HepG2 (cell line): Measurements from ENCODE around the gene BLVRA. TPM values are rescaled to one million over a fixed set of nuclear protein-coding genes. Genes with fewer than 3 reads are reported as not detected.

ENCODE experiments used
- AHR ChIP-seq: IDR thresholded peaks from 2 replicates; pipeline ENCODE4 v1.6.1; 2018; ENCODE audit warnings: missing genetic modification reagents, missing compliant biosample characterization
- ATM ChIP-seq: fragments of 450-650 bp; IDR thresholded peaks from 2 replicates; pipeline ENCODE4 v1.7.1; 2017; ENCODE audit warnings: mild to moderate bottlenecking, borderline replicate concordance
- EEA1 ChIP-seq: sonication (generic); formaldehyde crosslinking; IDR thresholded peaks from 2 replicates; pipeline ENCODE4 v1.5.1; 2020; ENCODE audit warnings: mild to moderate bottlenecking, missing genetic modification reagents, borderline replicate concordance
- IRX3 ChIP-seq: sonication (generic); formaldehyde crosslinking; IDR thresholded peaks from 2 replicates; pipeline ENCODE4 v1.8.1; 2023; ENCODE audit warnings: mild to moderate bottlenecking, low read depth, missing genetic modification reagents, borderline replicate concordance
- KLF13 ChIP-seq: sonication (generic); formaldehyde crosslinking; IDR thresholded peaks from 2 replicates; pipeline ENCODE4 v1.4.0; 2020; ENCODE audit warnings: mild to moderate bottlenecking, missing genetic modification reagents
- MEIS1 ChIP-seq: sonication (generic); formaldehyde crosslinking; IDR thresholded peaks from 2 replicates; pipeline ENCODE4 v1.9.0; 2021; ENCODE audit warnings: mild to moderate bottlenecking, missing genetic modification reagents, moderate library complexity, borderline replicate concordance
- PAF1 ChIP-seq: IDR thresholded peaks from 2 replicates; pipeline ENCODE4 v1.6.1; 2016; ENCODE audit warnings: missing genetic modification reagents, missing compliant biosample characterization
- RBFOX2 ChIP-seq: fragments of 200-400 bp; formaldehyde crosslinking; IDR thresholded peaks from 2 replicates; pipeline ENCODE4 v1.6.1; 2017; ENCODE audit warnings: low read depth, mild to moderate bottlenecking, low read length
- RCOR2 ChIP-seq: IDR thresholded peaks from 2 replicates; pipeline ENCODE4 v1.6.1; 2016; ENCODE audit warnings: missing biosample characterization, missing genetic modification reagents
- TOPORS ChIP-seq: sonication (generic); formaldehyde crosslinking; IDR thresholded peaks from 2 replicates; pipeline ENCODE4 v1.8.0; 2023; ENCODE audit warnings: mild to moderate bottlenecking, missing genetic modification reagents
- YEATS2 ChIP-seq: sonication (generic); formaldehyde crosslinking; IDR thresholded peaks from 2 replicates; pipeline ENCODE4 v1.4.0; 2020; ENCODE audit warnings: missing genetic modification reagents, borderline replicate concordance
- ZNF83 ChIP-seq: sonication (generic); formaldehyde crosslinking; IDR thresholded peaks from 2 replicates; pipeline ENCODE4 v1.4.0; 2020; ENCODE audit warnings: missing genetic modification reagents, mild to moderate bottlenecking, borderline replicate concordance
- ZSCAN9 ChIP-seq: IDR thresholded peaks from 2 replicates; pipeline ENCODE4 v1.6.1; 2016; ENCODE audit warnings: borderline replicate concordance
- polyA plus RNA-seq, 8 experiments: library from polyadenylated mRNA; depleted of rRNA in 3 of 8; stranded (reverse) in 7 of 8; unstranded in 1 of 8; fragments of >200 nt; fragmentation: Illumina TruSeq in 4 of 8; extraction: Trizol in 4 of 8; gene quantifications; 2 replicates each; pipeline versions ENCODE4 v1.2.1 to v1.2.3, GENCODE V29; 2011 to 2016; ENCODE audit warnings: low read depth in 4 of 8, missing spikeins in 1 of 8, mixed read lengths in 1 of 8; ENCODE audit not compliant: insufficient read depth in 1 of 8
- total RNA-seq, 5 experiments: library from RNA; depleted of rRNA; stranded (reverse); fragments of >200 nt; fragmentation: Illumina TruSeq; extraction: Trizol; gene quantifications; 2 replicates each; pipeline ENCODE4 v1.2.3, GENCODE V29; 2016; ENCODE audit warnings: low read depth in 1 of 5
- TF ChIP-seq, protein P1 (sequence below): sonication (generic); formaldehyde crosslinking; IDR thresholded peaks from 2 replicates; pipeline ENCODE4 v1.9.0; 2021; ENCODE audit warnings: mild to moderate bottlenecking, missing genetic modification reagents
- TF ChIP-seq, protein P2 (sequence below): sonication (generic); formaldehyde crosslinking; IDR thresholded peaks from 2 replicates; pipeline ENCODE4 v1.8.0; 2022; ENCODE audit warnings: mild to moderate bottlenecking, missing genetic modification reagents; ENCODE audit not compliant: insufficient replicate concordance
- TF ChIP-seq, protein P3 (sequence below): sonication (generic); formaldehyde crosslinking; IDR thresholded peaks from 2 replicates; pipeline ENCODE4 v1.5.1; 2020; ENCODE audit warnings: mild to moderate bottlenecking, missing genetic modification reagents, borderline replicate concordance

BLVRA gene
- total and polyA plus RNA-seq, 2 of the 13 experiments (the other 11 are each of a cell fraction or from before 2014, with no cell fraction given), result 39.2 to 64.2 TPM

DNA sequence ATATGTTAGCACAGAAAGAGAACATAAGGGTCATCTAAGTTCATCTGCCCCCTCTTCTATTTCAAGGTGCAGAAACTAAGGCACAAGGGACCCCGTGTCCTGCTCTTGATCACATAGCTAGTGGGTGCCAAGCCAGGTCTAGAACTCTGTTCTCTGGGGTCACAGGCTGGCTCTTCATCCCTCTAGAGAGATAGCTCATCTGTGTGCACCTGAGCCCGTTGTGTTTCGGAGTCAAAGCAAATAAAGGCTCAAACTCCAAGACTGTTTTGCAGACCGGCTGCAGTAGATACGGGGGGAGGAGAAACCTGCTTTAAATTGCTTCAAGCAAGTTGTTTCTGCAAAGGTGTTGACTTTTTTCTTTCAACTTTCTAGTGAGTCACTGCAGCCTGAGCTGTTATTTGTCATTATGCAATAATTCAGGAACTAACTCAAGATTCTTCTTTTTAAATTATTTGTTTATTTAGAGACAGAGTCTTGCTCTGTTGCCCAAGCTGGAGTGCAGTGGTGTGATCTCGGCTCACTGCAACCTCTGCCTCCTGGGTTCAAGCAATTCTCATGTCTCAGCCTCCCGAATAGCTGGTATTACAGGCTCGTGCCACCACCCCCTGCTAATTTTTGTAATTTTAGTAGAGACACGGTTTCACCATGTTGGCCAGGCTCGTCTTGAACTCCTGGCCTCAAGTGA, 6.5 kb downstream of the BLVRA start (continued):
- TF ChIP-seq, protein P1, sequence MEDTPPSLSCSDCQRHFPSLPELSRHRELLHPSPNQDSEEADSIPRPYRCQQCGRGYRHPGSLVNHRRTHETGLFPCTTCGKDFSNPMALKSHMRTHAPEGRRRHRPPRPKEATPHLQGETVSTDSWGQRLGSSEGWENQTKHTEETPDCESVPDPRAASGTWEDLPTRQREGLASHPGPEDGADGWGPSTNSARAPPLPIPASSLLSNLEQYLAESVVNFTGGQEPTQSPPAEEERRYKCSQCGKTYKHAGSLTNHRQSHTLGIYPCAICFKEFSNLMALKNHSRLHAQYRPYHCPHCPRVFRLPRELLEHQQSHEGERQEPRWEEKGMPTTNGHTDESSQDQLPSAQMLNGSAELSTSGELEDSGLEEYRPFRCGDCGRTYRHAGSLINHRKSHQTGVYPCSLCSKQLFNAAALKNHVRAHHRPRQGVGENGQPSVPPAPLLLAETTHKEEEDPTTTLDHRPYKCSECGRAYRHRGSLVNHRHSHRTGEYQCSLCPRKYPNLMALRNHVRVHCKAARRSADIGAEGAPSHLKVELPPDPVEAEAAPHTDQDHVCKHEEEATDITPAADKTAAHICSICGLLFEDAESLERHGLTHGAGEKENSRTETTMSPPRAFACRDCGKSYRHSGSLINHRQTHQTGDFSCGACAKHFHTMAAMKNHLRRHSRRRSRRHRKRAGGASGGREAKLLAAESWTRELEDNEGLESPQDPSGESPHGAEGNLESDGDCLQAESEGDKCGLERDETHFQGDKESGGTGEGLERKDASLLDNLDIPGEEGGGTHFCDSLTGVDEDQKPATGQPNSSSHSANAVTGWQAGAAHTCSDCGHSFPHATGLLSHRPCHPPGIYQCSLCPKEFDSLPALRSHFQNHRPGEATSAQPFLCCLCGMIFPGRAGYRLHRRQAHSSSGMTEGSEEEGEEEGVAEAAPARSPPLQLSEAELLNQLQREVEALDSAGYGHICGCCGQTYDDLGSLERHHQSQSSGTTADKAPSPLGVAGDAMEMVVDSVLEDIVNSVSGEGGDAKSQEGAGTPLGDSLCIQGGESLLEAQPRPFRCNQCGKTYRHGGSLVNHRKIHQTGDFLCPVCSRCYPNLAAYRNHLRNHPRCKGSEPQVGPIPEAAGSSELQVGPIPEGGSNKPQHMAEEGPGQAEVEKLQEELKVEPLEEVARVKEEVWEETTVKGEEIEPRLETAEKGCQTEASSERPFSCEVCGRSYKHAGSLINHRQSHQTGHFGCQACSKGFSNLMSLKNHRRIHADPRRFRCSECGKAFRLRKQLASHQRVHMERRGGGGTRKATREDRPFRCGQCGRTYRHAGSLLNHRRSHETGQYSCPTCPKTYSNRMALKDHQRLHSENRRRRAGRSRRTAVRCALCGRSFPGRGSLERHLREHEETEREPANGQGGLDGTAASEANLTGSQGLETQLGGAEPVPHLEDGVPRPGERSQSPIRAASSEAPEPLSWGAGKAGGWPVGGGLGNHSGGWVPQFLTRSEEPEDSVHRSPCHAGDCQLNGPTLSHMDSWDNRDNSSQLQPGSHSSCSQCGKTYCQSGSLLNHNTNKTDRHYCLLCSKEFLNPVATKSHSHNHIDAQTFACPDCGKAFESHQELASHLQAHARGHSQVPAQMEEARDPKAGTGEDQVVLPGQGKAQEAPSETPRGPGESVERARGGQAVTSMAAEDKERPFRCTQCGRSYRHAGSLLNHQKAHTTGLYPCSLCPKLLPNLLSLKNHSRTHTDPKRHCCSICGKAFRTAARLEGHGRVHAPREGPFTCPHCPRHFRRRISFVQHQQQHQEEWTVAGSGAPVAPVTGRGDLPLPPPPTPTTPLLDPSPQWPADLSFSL (CRISPR knock-in tag), result no peak
- peak; percentile 61; the same call in 1 of the 2 replicates for TF ChIP-seq ZSCAN9 (CRISPR knock-in tag)
- no peak for TF ChIP-seq MEIS1 (CRISPR knock-in tag)
- TF ChIP-seq AHR (CRISPR knock-in tag), result no peak
- TF ChIP-seq, protein P2, sequence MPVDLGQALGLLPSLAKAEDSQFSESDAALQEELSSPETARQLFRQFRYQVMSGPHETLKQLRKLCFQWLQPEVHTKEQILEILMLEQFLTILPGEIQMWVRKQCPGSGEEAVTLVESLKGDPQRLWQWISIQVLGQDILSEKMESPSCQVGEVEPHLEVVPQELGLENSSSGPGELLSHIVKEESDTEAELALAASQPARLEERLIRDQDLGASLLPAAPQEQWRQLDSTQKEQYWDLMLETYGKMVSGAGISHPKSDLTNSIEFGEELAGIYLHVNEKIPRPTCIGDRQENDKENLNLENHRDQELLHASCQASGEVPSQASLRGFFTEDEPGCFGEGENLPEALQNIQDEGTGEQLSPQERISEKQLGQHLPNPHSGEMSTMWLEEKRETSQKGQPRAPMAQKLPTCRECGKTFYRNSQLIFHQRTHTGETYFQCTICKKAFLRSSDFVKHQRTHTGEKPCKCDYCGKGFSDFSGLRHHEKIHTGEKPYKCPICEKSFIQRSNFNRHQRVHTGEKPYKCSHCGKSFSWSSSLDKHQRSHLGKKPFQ (CRISPR knock-in tag), result peak; percentile 74
- no peak for TF ChIP-seq TOPORS
- TF ChIP-seq KLF13, result no peak
- no peak for TF ChIP-seq ZNF83 (CRISPR knock-in tag)
- TF ChIP-seq RBFOX2, result no peak
- no peak for TF ChIP-seq ATM
- peak; percentile 59; the same call in 1 of the 2 replicates for TF ChIP-seq RCOR2 (CRISPR knock-in tag)
- TF ChIP-seq YEATS2 (CRISPR knock-in tag), result no peak
- TF ChIP-seq, protein P3, sequence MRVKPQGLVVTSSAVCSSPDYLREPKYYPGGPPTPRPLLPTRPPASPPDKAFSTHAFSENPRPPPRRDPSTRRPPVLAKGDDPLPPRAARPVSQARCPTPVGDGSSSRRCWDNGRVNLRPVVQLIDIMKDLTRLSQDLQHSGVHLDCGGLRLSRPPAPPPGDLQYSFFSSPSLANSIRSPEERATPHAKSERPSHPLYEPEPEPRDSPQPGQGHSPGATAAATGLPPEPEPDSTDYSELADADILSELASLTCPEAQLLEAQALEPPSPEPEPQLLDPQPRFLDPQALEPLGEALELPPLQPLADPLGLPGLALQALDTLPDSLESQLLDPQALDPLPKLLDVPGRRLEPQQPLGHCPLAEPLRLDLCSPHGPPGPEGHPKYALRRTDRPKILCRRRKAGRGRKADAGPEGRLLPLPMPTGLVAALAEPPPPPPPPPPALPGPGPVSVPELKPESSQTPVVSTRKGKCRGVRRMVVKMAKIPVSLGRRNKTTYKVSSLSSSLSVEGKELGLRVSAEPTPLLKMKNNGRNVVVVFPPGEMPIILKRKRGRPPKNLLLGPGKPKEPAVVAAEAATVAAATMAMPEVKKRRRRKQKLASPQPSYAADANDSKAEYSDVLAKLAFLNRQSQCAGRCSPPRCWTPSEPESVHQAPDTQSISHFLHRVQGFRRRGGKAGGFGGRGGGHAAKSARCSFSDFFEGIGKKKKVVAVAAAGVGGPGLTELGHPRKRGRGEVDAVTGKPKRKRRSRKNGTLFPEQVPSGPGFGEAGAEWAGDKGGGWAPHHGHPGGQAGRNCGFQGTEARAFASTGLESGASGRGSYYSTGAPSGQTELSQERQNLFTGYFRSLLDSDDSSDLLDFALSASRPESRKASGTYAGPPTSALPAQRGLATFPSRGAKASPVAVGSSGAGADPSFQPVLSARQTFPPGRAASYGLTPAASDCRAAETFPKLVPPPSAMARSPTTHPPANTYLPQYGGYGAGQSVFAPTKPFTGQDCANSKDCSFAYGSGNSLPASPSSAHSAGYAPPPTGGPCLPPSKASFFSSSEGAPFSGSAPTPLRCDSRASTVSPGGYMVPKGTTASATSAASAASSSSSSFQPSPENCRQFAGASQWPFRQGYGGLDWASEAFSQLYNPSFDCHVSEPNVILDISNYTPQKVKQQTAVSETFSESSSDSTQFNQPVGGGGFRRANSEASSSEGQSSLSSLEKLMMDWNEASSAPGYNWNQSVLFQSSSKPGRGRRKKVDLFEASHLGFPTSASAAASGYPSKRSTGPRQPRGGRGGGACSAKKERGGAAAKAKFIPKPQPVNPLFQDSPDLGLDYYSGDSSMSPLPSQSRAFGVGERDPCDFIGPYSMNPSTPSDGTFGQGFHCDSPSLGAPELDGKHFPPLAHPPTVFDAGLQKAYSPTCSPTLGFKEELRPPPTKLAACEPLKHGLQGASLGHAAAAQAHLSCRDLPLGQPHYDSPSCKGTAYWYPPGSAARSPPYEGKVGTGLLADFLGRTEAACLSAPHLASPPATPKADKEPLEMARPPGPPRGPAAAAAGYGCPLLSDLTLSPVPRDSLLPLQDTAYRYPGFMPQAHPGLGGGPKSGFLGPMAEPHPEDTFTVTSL (CRISPR knock-in tag), result no peak
- no peak for TF ChIP-seq PAF1
- no peak for TF ChIP-seq EEA1 (CRISPR knock-in tag)
- TF ChIP-seq IRX3 (CRISPR knock-in tag), result no peak
